ENCODE measurements around the gene PARN.

DNA sequence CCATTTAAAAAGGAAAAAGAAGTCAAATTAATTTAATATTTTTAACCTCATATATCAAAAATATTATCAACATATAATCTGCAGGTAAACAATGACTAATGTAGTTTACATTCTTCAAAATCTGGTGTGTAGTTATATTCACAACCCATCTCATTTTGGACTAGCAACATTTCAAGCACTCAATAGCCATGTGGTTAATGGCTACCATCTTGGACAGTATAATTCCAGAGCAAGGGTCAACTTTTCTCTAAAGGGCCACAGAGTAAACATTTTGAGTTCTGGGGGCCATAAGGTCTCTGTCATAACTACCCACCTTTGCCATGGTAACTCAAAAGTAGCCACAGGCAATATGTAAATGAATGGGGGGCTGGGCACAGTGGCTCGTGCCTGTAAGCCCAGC is 153.9 kb downstream of the PARN start:
- TF ChIP-seq, protein P1, sequence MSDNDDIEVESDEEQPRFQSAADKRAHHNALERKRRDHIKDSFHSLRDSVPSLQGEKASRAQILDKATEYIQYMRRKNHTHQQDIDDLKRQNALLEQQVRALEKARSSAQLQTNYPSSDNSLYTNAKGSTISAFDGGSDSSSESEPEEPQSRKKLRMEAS (IDR thresholded peaks at IDR 0.05), result peak; percentile 57
- no peak for TF ChIP-seq POLR2AphosphoS2 (conservative IDR thresholded peaks at IDR 0.05; ENCODE audit: low read length)
- no peak for TF ChIP-seq TP53 (CRISPR knock-in tag; IDR thresholded peaks at IDR 0.05)
- no peak for TF ChIP-seq FOSL2 (IDR thresholded peaks at IDR 0.05)
- no peak for TF ChIP-seq FOSL2 (CRISPR knock-in tag; IDR thresholded peaks at IDR 0.05)
- no peak for TF ChIP-seq BHLHE40 (IDR thresholded peaks at IDR 0.05; ENCODE audit: low read depth, low read length)
- no peak for TF ChIP-seq EP300 (IDR thresholded peaks at IDR 0.05)
- TF ChIP-seq, protein P2, sequence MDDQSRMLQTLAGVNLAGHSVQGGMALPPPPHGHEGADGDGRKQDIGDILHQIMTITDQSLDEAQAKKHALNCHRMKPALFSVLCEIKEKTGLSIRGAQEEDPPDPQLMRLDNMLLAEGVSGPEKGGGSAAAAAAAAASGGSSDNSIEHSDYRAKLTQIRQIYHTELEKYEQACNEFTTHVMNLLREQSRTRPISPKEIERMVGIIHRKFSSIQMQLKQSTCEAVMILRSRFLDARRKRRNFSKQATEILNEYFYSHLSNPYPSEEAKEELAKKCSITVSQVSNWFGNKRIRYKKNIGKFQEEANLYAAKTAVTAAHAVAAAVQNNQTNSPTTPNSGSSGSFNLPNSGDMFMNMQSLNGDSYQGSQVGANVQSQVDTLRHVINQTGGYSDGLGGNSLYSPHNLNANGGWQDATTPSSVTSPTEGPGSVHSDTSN (IDR thresholded peaks at IDR 0.05), result no peak
- TF ChIP-seq, protein P3, sequence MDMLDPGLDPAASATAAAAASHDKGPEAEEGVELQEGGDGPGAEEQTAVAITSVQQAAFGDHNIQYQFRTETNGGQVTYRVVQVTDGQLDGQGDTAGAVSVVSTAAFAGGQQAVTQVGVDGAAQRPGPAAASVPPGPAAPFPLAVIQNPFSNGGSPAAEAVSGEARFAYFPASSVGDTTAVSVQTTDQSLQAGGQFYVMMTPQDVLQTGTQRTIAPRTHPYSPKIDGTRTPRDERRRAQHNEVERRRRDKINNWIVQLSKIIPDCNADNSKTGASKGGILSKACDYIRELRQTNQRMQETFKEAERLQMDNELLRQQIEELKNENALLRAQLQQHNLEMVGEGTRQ (IDR thresholded peaks at IDR 0.05), result no peak
- TF ChIP-seq KDM5A (IDR thresholded peaks at IDR 0.05), result no peak
- no peak for TF ChIP-seq NR3C1 (IDR thresholded peaks at IDR 0.05)
- TF ChIP-seq SMC3 (IDR thresholded peaks at IDR 0.05), result no peak
- no peak for TF ChIP-seq POLR2A (IDR thresholded peaks at IDR 0.05; ENCODE audit: low read length)
- TF ChIP-seq RFX5 (IDR thresholded peaks at IDR 0.05), result no peak
